OCI-M1 (cell line): Measurements from ENCODE around the gene JAKMIP1.
"Not testable (repeated sequence)": the region's sequence is repeated elsewhere in the genome, so short reads cannot be mapped to it uniquely, and the experiment has no call there.

Experiments
- DNase-seq: peaks from one replicate; lab custom pipeline; 2025; lab: John Stamatoyannopoulos, UW

JAKMIP1 gene

GRCh38 chr4:6013564-6013963, 186.8 kb downstream of the JAKMIP1 start:
- no peak for DNase-seq

- DNase-seq, result no peak
Observed at GRCh38 chr4:6012200-6012599, 188.1 kb downstream of the JAKMIP1 start.

GRCh38 chr4:6011686-6012085, 188.7 kb downstream of the JAKMIP1 start:
- DNase-seq, result no peak

- DNase-seq, result no peak
Observed at GRCh38 chr4:6011271-6011671, 189.1 kb downstream of the JAKMIP1 start.

- no peak for DNase-seq
Observed at GRCh38 chr4:6010789-6011188, 189.6 kb downstream of the JAKMIP1 start.

- no peak for DNase-seq
Observed at GRCh38 chr4:6009452-6009851, 190.9 kb downstream of the JAKMIP1 start.

- DNase-seq, result no peak
Observed at GRCh38 chr4:6008766-6009385, 191.5 kb downstream of the JAKMIP1 start.

GRCh38 chr4:6008092-6008551, 192.2 kb downstream of the JAKMIP1 start:
- no peak for DNase-seq

GRCh38 chr4:6005175-6005574, 195.2 kb downstream of the JAKMIP1 start:
- no peak for DNase-seq

- DNase-seq, result not testable (repeated sequence)
Observed at GRCh38 chr4:6003485-6003884, 196.9 kb downstream of the JAKMIP1 start.

GRCh38 chr4:6002926-6003325, 197.4 kb downstream of the JAKMIP1 start:
- no peak for DNase-seq

GRCh38 chr4:6002492-6002833, 197.9 kb downstream of the JAKMIP1 start:
- no peak for DNase-seq

- DNase-seq, result no peak
Observed at GRCh38 chr4:6001680-6002491, 198.5 kb downstream of the JAKMIP1 start.

- no peak for DNase-seq
Observed at GRCh38 chr4:5999830-6000365, 200.5 kb downstream of the JAKMIP1 start.

- no peak for DNase-seq
Observed at GRCh38 chr4:5999356-5999755, 201.0 kb downstream of the JAKMIP1 start.

GRCh38 chr4:5998333-5998936, 201.9 kb downstream of the JAKMIP1 start:
- DNase-seq, result peak; percentile 45

- no peak for DNase-seq
Observed at GRCh38 chr4:5996641-5997040, 203.7 kb downstream of the JAKMIP1 start.

- no peak for DNase-seq
Observed at GRCh38 chr4:5995901-5996623, 204.3 kb downstream of the JAKMIP1 start.

GRCh38 chr4:5993876-5994811, 206.2 kb downstream of the JAKMIP1 start:
- DNase-seq, result no peak

GRCh38 chr4:5993346-5993745, 207.0 kb downstream of the JAKMIP1 start:
- not testable (repeated sequence) for DNase-seq

GRCh38 chr4:5992828-5993321, 207.5 kb downstream of the JAKMIP1 start:
- no peak for DNase-seq
